Nephron (organoid): ENCODE measurements around the gene LCMT2.

Experiments
- H3K27ac Mint-ChIP-seq, 3 experiments: 2 replicates each; pipeline ENCODE4 v1.8.0; 2020; ENCODE audit warnings: mixed read lengths in 3 of 3, mild to moderate bottlenecking in 2 of 3, moderate library complexity in 1 of 3
- H3K27me3 Mint-ChIP-seq: 2 replicates; pipeline ENCODE4 v1.8.0; 2021; ENCODE audit warnings: low read depth, mild to moderate bottlenecking, moderate library complexity, mixed read lengths
- H3K36me3 Mint-ChIP-seq: 2 replicates; pipeline ENCODE4 v1.8.0; 2020; ENCODE audit warnings: low read depth, mixed read lengths
- H3K4me1 Mint-ChIP-seq: 2 replicates; pipeline ENCODE4 v1.8.0; 2020; ENCODE audit warnings: mixed read lengths
- H3K4me3 Mint-ChIP-seq, 3 experiments: 2 replicates each; pipeline ENCODE4 v1.8.0; 2020; ENCODE audit warnings: mild to moderate bottlenecking in 3 of 3, mixed read lengths in 3 of 3, moderate library complexity in 2 of 3
- H3K9me3 Mint-ChIP-seq: 2 replicates; pipeline ENCODE4 v1.8.0; 2020; ENCODE audit warnings: mixed read lengths
- CTCF ChIP-seq, 3 experiments: fragments of 200-600 bp; sonication (generic); IDR thresholded peaks; one replicate each; pipeline ENCODE4 v1.5.0; 2021; ENCODE audit warnings: antibody characterized with exemption in 3 of 3; ENCODE audit not compliant: unreplicated experiment in 3 of 3

LCMT2 gene

DNA sequence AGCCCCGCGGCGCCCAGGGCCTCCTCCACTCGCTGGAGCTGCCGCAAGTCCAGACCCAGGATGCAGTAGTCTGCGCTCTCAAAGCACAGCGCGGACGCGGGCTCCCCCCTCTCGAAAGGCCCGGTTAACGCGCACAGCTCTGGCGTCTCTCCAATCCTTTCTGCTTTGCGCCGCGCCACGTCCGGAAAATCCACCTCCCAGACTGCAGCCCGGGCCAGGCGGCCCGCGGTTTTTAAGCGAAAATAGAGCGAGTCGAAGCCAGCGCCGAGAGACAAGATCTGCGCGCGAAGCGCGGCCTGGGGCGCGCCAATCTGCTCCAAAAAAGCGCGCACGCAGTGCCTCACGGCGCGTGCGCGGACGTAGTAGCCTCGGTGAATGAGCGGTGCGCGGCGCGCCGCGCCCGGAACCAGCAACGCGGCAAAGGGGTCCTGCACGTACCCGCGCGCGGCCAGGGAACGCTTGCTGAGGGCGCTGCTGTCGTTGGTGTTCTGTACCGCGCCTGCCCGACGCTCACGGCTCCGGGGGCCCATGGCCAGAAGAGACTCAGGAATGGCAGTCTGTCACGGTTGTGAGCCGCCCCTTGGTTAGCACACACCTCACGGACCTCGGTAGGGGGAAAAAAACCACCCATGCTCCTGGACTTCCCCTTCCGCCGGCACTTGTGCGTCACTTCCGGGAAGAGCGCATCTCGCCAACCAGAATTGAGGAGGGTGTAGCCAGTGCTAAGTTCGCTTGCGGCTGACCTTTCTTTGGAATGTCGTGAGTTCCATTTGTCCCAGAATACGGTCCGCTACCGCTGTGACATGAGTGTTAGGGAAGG lies at the start of gene LCMT2:
Gene LCMT2 (minus strand): TSS at position 614 of the 820 bp plus-strand sequence. CDS start 84 bp downstream, at position 530.
- Mint-ChIP-seq H3K9me3 (no peaks in the 10 kb centered on the region), H3K36me3 (peaks cover 42% of the 10 kb centered on the region), H3K27me3 (peaks cover 3% of the 10 kb centered on the region), H3K4me1 (peaks cover 23% of the 10 kb centered on the region), H3K27ac (peak within 1 kb of the TSS; percentile 98 to 100 (median 99)), H3K4me3 (peak within 1 kb of the TSS; percentile 96 to 97 (median 97))
- TF ChIP-seq CTCF (IDR thresholded peaks at IDR 0.05; ENCODE audit: unreplicated experiment in 3 of 3), result no peak

DNA sequence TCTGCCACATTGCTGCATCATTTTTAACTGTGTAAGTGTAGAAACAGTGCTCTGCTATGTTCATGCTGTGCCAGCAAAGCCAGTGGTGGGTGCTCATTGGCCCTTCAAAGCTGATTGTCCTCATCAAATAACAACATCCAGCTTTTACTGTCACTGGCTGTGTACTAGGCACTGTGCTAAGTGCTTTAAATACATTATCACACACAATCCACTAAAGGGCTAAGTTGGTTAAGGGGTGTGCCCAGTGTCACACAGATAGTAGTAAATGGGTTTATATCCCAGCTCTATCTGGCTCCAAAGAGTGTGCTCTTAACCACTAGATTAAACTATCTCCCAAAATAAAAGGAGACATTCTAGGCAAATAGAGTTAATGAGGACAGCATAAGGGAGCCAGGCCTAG lies 48.2 kb upstream of the LCMT2 start:
- Mint-ChIP-seq H3K9me3 (no peaks in the 10 kb centered on the region), H3K36me3 (peaks cover 47% of the 10 kb centered on the region), H3K27ac (no peak overlapping the region), H3K4me3 (no peak overlapping the region), H3K4me1 (peaks cover 4% of the 10 kb centered on the region), H3K27me3 (no peaks in the 10 kb centered on the region)
- no peak for TF ChIP-seq CTCF (IDR thresholded peaks at IDR 0.05; ENCODE audit: unreplicated experiment in 3 of 3)

DNA sequence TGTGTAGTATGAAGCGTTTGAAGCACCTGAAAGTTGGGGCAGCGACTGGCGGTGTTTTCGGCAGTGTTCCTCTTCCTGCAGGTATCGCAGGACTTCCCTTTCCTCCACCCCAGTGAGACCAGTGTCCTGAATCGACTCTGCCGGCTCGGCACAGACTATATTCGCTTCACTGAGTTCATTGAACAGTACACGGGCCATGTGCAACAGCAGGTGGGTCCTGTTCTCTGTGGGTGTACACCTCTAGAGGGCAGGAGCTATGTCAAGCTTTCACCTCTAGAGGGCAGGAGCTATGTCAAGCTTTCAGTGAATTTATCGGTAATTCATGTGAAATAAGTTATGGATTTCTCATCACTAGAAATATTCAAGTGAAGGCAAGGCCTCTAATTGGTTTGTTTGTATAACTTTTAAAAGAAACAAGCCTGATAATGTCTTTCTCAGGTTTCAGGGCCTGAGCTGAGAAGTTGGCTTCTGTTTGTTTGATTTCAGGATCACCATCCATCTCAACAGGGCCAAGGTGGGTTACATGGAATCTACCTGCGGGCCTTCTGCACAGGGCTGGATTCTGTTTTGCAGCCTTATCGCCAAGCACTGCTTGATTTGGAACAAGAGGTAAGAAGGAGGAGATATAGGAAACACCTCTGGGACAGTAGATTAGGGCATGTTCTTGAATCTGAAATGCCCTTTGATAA lies 45.8 kb upstream of the LCMT2 start:
- no peak overlapping the region for H3K27ac Mint-ChIP-seq
- H3K36me3 Mint-ChIP-seq, result peaks cover 33% of the 10 kb centered on the region
- TF ChIP-seq CTCF (IDR thresholded peaks at IDR 0.05; ENCODE audit: unreplicated experiment in 3 of 3), result peak; percentile 52 to 64 (median 54)
- H3K4me3 Mint-ChIP-seq, result peak overlapping the region in 1 of 3 experiments; percentile 32
- peaks cover 9% of the 10 kb centered on the region for H3K4me1 Mint-ChIP-seq
- no peaks in the 10 kb centered on the region for H3K27me3 Mint-ChIP-seq
- no peaks in the 10 kb centered on the region for H3K9me3 Mint-ChIP-seq

- Mint-ChIP-seq H3K27ac (peak within 1 kb of the TSS; percentile 82 to 94 (median 86)), H3K36me3 (peaks cover 44% of the 10 kb centered on the region), H3K4me1 (peaks cover 28% of the 10 kb centered on the region), H3K9me3 (peaks cover 19% of the 10 kb centered on the region), H3K4me3 (peak within 1 kb of the TSS; percentile 93 to 98 (median 95)), H3K27me3 (no peaks in the 10 kb centered on the region)
- TF ChIP-seq CTCF (IDR thresholded peaks at IDR 0.05; ENCODE audit: unreplicated experiment in 3 of 3), result peak; percentile 29 to 34 (median 31)
Observed at GRCh38 chr15:43370975-43371974, 40.9 kb upstream of the LCMT2 start, which contains the start of the genes TUBGCP4 and ZSCAN29. Gene TUBGCP4 (plus strand): TSS chr15:43371101. CDS start chr15:43371355, 254 bp downstream. Gene ZSCAN29 (minus strand): TSS chr15:43371043. CDS start chr15:43369913, 1,130 bp downstream.

DNA sequence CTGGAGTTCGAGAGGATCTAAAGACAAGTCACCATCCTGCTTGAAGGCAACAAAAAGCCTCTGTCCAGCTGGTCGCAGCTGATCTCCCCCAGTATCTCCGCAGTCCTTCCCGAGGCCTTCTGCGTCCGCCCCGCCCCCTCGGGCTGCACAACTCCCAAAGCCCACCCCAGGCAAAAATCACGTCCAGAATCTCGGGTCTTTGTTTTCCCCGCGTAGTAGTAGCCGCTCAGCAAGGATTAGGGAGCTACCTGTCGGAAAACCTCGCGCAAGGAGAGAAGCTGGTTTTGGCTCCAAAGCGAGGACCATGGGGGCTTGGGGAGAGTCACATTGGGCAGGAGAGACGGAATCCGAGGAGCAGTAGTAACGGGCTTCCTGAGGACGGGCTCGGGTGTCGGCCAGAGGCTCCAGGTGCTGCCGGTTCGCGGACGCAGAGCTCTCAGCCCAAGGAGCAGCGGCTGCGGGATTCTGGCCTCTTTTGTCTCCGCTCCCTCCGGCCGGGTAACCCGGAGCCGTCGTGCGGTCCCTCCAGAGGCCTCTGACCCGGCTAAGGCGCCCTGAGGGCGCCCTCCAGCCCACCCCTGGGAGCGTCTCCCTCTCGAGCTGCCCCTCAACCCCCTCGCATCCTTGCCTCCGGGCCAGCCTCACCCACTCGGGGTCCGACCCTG lies 40.1 kb upstream of the LCMT2 start:
- H3K27ac Mint-ChIP-seq, result peak overlapping the region; percentile 82 to 94 (median 86)
- H3K4me1 Mint-ChIP-seq, result peaks cover 28% of the 10 kb centered on the region
- peaks cover 49% of the 10 kb centered on the region for H3K36me3 Mint-ChIP-seq
- H3K4me3 Mint-ChIP-seq, result peak overlapping the region; percentile 93 to 98 (median 95)
- no peak for TF ChIP-seq CTCF (IDR thresholded peaks at IDR 0.05; ENCODE audit: unreplicated experiment in 3 of 3)
- peaks cover 22% of the 10 kb centered on the region for H3K9me3 Mint-ChIP-seq
- H3K27me3 Mint-ChIP-seq, result no peaks in the 10 kb centered on the region
